PFSK-1 (cell line): ENCODE measurements around the gene CCDC87.

Experiments
- POLR2AphosphoS5 ChIP-seq: IDR thresholded peaks from 2 replicates; pipeline ENCODE4 v1.6.1; 2012; ENCODE audit warnings: low read depth, mild to moderate bottlenecking, control low read depth, low read length, moderate library complexity
- REST ChIP-seq, 2 experiments: IDR thresholded peaks; 2 replicates each; pipeline versions ENCODE4 v1.6.1 to v1.8.0; 2011 to 2012; ENCODE audit warnings: low read depth in 2 of 2, low read length in 2 of 2, control low read depth in 1 of 2, inconsistent platforms in 1 of 2, mild to moderate bottlenecking in 1 of 2, moderate library complexity in 1 of 2; ENCODE audit not compliant: insufficient read depth in 1 of 2
- SIN3A ChIP-seq: IDR thresholded peaks from 2 replicates; pipeline ENCODE4 v1.6.1; 2012; ENCODE audit warnings: mild to moderate bottlenecking, low read length, moderate library complexity, borderline replicate concordance; ENCODE audit not compliant: insufficient read depth
- TAF1 ChIP-seq: IDR thresholded peaks from 2 replicates; pipeline ENCODE4 v1.6.1; 2012; ENCODE audit warnings: low read length, control low read depth, borderline replicate concordance; ENCODE audit not compliant: insufficient read depth

- TF ChIP-seq POLR2AphosphoS5 (no peak), REST (IDR thresholded peaks at IDR 0.05; ENCODE audit: insufficient read depth in 1 of 2, low read depth in 2 of 2, low read length in 2 of 2) (no peak), SIN3A (no peak), TAF1 (no peak)
Measured at GRCh38 chr11:66564984-66565383, 27.9 kb downstream of the CCDC87 start.
